ENCODE measurements around the gene LAPTM5.
A peak's percentile ranks its signal among the peaks of the same experiment; 100 is the strongest.

The LAPTM5 gene

DNA sequence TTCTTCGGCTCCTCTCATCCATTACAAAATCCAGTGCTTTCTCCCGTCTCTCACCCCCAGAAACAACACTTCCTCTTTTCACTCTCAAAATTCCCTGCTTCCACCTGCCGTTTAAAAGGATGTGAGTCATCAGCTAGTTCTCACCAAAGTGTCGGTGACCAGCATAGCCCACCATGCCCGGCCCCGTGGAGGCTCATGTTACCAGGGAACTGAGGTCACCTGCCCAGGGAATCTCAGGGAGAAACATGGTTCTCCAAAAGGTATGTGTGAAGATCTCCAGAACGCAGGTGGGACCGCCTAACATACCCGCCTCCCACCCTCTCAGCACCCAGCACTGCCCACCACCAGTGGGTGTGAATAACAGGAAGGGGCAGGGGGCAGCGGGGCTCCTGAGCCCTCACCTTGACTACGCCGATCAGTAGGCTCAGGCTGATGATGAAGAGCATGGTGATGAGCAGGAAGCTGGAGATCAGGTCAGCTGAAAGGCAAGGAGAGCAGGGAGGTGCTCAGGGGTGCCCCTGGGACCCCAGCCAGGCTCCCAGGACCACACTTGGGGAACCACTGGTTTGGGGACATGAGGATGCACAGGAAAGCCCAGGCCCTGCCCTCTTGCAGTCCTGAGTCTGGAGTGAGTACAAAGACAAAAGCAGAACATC, 16.2 kb downstream of the LAPTM5 start:
- DNase-seq: no peak

DNA sequence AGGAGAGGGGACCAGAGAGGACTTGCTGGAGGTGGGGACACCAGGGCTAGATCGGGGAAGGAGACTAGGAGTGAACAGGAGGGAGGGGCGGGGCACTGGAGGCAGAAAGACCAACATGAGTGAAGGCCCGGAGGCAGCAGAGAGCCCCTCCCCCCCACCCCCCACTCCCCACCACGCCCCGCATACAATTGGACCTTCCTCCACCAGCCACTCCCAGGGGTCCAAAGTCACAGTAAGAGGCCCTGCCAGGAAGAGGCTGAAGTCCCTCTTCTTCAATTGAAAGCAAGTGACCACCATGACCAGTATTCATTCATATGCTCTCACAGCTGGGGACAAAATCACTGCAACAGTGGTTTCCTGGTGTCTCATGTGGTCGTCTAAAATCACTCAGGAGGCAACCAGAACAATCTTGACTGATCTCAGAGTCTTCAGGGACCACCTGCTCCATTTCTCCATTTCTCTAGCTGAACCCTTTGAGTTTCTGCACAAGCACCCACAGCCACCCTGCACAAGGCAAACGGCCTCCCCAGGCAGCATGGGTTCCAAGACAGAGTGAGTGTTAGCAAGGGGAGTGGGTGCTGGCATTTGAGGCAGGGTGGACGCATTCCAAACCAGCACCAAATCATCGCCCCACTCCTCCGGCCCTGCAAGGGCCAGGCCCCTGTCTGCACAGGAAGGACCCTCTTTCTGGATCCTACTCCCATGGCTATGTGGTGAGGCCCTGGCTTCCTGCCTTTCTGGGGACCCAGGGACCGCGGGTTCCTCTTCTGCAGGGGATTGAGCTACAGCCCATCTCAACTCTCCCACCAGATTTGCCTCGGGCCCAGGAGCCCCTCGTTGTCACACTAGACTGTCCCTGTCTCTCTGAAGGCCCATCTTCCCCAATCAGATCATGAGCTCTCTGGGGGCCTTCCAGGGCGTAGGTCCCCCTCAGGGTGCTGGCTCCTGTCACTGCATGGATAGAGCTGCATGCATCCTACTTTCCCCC, 17.0 kb downstream of the LAPTM5 start:
- no peak for DNase-seq

DNA sequence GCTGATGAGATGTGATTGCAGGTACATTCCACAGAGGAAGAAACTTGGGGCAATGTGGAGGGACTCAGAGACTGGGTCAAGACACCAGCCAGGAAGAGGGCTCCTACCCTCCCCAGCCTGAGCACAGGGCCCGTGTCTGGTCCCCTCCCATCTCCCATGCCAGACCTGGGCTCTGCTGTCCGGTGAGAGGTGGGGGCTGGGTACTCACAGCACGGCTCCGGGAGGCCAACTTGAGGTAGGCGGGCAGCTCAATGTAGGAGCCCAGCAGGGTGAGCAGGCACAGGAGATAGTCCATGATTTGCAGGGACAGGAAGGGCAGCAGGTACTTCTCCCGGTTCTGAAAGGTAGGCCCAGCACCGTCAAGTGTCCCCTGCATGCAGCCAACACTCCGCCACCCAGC, 18.0 kb downstream of the LAPTM5 start:
- no peak for DNase-seq

- DNase-seq: no peak
Measured at GRCh38 chr1:30738715-30739559, 18.6 kb downstream of the LAPTM5 start.

DNA sequence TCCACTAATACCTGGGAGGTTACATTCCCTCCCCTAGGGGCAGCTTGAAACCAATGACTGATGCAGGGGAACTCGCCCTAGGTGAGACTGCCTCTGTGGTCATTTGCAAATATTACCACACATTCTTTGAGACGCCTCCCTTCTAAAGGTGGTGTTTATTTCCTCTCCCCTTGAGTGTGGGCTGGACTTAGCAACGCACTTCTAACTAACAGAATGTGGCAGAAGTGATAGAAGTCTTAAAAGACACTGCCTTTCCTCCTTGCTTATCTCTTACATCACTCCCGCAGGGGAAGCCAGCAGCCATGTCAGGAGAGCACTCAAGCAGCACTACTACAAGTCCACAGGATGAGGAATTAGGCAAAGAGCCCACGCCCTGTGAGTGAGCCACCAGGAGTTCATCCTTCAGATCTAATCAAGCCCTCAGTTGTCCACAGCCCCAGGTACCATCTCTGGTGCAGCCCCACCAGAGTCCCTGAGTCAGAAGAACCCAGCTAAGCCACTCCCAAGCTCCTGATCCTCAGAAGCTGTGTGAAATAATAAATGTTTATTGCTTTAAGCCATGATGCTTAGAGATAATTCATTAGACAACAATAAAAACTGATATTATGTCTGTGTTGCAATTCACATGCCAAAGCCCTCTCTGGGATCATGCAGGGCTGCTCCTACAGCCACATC, 19.4 kb downstream of the LAPTM5 start:
- DNase-seq: no peak

DNA sequence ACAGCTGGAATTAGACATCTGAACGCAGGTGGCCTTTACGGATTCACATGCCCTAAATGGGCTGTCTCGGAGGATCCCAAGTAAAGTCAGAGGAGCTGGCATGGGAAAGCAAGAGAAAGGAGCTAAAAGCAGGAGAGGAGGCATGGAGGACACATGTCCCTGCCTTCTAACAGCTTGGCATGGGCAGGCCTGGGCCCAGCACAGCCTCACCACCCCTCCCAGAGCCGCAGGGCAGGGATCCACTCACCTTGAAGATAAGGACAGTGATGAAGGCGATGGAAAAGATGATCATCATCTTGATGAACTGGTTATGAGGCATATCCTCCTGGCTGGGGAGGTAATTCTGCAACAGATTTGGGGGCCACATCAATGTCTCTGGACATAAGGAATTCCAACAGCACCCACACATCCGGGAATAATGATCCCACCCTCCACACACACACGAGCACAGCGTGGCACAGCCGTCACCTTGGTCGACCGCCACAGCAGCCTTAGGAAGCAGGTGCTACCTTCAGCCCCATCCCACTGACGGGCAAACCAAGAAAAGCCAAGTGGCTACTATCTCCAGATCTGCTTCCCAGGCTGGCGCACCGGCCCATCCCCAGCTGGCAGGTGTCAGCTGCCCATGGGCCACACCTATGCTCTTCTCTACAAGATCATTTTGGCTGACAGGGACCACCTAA, 20.1 kb downstream of the LAPTM5 start:
- no peak for DNase-seq

GRCh38 chr1:30735668-30736498, 21.7 kb downstream of the LAPTM5 start:
- DNase-seq: no peak

GRCh38 chr1:30735124-30735523, 22.4 kb downstream of the LAPTM5 start:
- no peak for DNase-seq

DNA sequence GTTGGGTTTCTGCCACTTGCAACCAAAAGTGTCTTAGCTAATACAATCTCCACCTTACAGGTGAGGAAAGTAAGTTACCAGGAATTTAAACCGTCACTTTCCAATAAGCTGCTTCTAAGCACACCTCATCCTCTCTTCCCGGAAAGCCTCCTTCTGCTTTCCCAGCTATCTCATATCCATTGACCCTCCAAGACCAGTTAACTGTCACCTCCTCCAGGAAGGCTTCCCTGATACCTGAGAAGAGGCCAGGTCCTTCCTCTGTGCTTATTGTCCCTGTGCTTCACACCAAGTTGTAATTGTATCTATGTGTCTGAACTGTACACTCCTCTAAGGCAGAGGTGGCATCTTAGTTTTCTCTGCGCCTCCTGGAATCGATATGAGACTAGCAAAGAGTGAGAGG, 23.0 kb downstream of the LAPTM5 start:
- no peak for DNase-seq

DNA sequence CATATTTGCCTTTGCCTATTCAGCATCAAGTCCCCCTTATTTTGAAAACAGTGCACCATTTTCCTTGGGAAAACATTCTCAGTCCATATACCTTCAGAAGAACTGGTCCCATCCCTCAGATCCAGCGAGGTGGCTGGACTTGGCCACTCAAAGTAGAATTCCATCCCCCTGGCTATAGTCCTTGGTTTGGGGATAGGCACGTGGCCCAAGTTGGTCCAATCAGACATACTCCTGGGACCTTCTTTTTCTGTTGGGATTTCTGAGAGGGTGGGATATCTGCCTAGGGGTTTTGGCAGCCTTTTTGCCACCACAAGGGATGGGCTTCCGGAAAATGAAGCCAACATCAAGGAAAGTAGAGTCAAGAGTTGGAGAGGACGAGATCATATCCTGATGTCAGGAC, 23.5 kb downstream of the LAPTM5 start:
- no peak for DNase-seq

GRCh38 chr1:30733493-30733892, 24.1 kb downstream of the LAPTM5 start:
- no peak for DNase-seq

GRCh38 chr1:30732277-30732996, 25.1 kb downstream of the LAPTM5 start:
- DNase-seq: peak; percentile 45

GRCh38 chr1:30731806-30732276, 25.7 kb downstream of the LAPTM5 start:
- peak; percentile 85 for DNase-seq

- no peak for DNase-seq
Measured at GRCh38 chr1:30731109-30731805, 26.3 kb downstream of the LAPTM5 start.

DNA sequence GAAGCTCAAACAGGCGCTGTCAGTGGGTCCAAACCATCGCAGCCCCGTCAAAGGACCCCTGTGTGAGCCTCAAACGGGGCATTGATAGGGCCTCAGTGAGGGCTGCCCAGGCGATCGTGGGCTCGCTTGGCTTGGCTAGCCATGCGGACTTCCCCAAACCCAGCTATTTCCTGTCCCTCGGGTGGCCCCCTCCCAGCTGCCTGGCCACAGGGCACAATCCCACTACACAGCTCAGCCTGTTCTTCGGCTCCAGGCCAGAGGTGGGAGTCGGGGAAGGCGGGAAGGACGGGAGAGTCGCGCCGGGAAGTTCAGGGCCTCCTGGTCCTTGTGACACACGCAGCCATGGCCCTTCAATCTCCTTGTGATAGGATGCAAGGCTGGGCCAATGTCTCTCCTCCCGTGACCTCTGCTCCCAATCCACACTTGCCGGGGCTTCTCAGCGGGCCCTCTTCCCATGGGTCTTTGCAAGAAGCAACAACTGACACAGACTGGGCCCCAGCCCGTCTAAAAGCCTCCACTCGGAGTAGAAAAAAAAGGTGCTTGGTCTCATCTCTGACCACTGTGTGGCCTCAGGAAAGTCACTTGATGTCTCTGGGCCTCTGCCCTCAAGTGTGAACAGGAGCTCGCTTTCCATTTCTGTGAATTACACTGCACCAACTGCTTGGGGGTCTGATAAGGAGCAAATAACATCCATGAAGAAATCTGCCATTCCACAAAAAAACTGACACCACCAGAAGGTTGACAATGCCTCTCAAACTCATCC, 27.0 kb downstream of the LAPTM5 start:
- DNase-seq: no peak

DNA sequence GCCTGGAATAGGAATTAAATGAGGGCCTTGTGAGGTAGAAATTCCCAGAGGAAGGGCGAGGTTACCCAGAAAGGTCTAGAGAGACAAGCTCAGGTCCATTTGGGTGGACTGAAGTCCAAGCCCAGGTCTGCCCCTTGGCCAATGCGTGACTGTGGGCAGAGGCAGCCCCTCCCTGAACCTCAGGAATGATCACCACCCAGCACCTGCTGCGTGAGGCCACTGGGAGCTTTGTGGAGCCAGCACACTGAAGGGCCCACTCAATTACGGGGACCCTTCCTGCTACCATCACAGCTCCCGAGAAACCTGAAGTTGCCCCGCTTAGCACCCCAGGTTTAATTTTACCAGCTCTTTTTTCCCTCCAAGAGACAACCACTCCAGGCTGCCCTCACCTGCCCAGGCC, 27.7 kb downstream of the LAPTM5 start:
- DNase-seq: no peak

DNA sequence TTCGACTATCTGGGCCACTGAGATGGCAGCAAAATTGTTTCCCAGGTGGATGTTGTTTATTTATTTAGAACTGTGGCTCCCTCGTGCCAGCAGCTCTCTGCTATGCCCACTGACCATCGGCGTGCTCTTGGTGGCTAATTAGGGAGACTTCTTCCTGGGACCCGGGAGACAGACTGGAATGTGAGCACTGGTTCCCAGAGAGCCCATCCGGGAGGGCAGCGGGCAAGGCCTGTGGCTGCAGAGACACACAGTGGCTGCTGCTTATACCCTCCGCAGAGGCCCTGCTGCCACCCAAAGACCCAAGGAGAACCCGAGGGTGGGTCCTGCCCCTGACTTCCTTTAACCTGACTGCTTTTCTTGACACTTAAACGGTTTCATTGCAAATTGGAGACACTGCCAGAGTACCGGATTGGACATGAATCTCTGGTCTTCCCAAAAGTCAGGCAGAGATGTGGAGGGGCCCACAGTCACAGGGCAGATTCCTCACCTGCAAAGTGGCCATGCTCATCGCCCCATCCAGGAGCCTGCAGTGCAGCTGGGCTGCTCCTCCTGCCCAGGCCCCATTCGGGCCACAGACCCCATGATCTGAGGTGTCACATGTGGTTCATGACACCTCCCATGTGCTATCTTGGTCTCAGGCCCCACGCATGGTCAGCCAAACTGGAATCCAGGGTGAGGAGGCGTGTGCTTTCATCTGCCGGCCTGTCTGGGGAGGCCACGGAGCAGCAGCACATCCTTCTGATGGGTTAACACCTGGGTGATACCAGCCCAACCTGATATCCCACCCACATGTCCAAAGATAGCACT, 28.5 kb downstream of the LAPTM5 start:
- DNase-seq: no peak

- DNase-seq: no peak
Measured at GRCh38 chr1:30728340-30728739, 29.2 kb downstream of the LAPTM5 start.

Measured in OCI-M1 (cell line).